Measurements from ENCODE around the gene TANC1.

Gene TANC1

GRCh38 chr2:159232456-159233170 lies 264.2 kb downstream of the TANC1 start:
- no peak for DNase-seq

- DNase-seq: no peak
Observed at GRCh38 chr2:159234868-159235267, 266.4 kb downstream of the TANC1 start.

GRCh38 chr2:159243529-159243928 lies 275.1 kb downstream of the TANC1 start:
- DNase-seq: no peak

- DNase-seq: no peak
Observed at GRCh38 chr2:159246325-159246988, 278.0 kb downstream of the TANC1 start.

- no peak for DNase-seq
Observed at GRCh38 chr2:159249990-159250715, 281.7 kb downstream of the TANC1 start.

- DNase-seq: no peak
Observed at GRCh38 chr2:159251296-159252173, 283.1 kb downstream of the TANC1 start.

GRCh38 chr2:159252905-159253304 lies 284.5 kb downstream of the TANC1 start:
- DNase-seq: no peak

- no peak for DNase-seq
Observed at GRCh38 chr2:159256159-159256558, 287.7 kb downstream of the TANC1 start.

GRCh38 chr2:159262226-159262625 lies 293.8 kb downstream of the TANC1 start:
- DNase-seq: no peak

- DNase-seq: no peak
Observed at GRCh38 chr2:159262904-159263303, 294.5 kb downstream of the TANC1 start.

GRCh38 chr2:159265171-159265576 lies 296.7 kb downstream of the TANC1 start:
- DNase-seq: no peak

GRCh38 chr2:159266554-159266953 lies 298.1 kb downstream of the TANC1 start:
- DNase-seq: no peak

GRCh38 chr2:159267921-159268320 lies 299.5 kb downstream of the TANC1 start:
- no peak for DNase-seq

- DNase-seq: no peak
Observed at GRCh38 chr2:159270744-159271379, 302.4 kb downstream of the TANC1 start.

- DNase-seq: no peak
Observed at GRCh38 chr2:159272156-159272555, 303.7 kb downstream of the TANC1 start.

- DNase-seq: no peak
Observed at GRCh38 chr2:159275111-159275510, 306.7 kb downstream of the TANC1 start.

GRCh38 chr2:159279700-159280099 lies 311.3 kb downstream of the TANC1 start:
- no peak for DNase-seq

- no peak for DNase-seq
Observed at GRCh38 chr2:159281002-159281401, 312.6 kb downstream of the TANC1 start.

All from NCI-H2107 (cell line).